Stimulated activated effector memory CD8-positive, alpha-beta T cell treated with anti-CD3 and anti-CD28 coated beads, Interleukin-12 subunit alpha, Interleukin-12 subunit beta, amount 100 ng/mL, for 72 hours (primary cell): ENCODE data around the gene TXNIP.
A peak's percentile ranks its signal among the peaks of the same experiment; 100 is the strongest.

Source experiments
- ATAC-seq: fragments of 150-1000 bp; cut with Tn5 transposase; 2 replicates; pipeline ENCODE4 v1.10.0; 2021
- DNase-seq, 2 donors: peaks; one replicate each; pipeline ENCODE4 v3.0.0; 2021 to 2022; ENCODE audit warnings: low spot score in 2 of 2
- H3K27ac Mint-ChIP-seq: one replicate; pipeline ENCODE4 v1.8.0; 2022; ENCODE audit warnings: mild to moderate bottlenecking, mixed read lengths
- H3K36me3 Mint-ChIP-seq: one replicate; pipeline ENCODE4 v1.8.0; 2022; ENCODE audit warnings: mild to moderate bottlenecking, mixed read lengths
- H3K4me1 Mint-ChIP-seq: one replicate; pipeline ENCODE4 v1.8.0; 2022; ENCODE audit warnings: mixed read lengths
- H3K4me3 Mint-ChIP-seq: one replicate; pipeline ENCODE4 v1.8.0; 2022; ENCODE audit warnings: mild to moderate bottlenecking, mixed read lengths
- H3K9me3 Mint-ChIP-seq: one replicate; pipeline ENCODE4 v1.8.0; 2022; ENCODE audit warnings: mixed read lengths

The TXNIP gene

DNA sequence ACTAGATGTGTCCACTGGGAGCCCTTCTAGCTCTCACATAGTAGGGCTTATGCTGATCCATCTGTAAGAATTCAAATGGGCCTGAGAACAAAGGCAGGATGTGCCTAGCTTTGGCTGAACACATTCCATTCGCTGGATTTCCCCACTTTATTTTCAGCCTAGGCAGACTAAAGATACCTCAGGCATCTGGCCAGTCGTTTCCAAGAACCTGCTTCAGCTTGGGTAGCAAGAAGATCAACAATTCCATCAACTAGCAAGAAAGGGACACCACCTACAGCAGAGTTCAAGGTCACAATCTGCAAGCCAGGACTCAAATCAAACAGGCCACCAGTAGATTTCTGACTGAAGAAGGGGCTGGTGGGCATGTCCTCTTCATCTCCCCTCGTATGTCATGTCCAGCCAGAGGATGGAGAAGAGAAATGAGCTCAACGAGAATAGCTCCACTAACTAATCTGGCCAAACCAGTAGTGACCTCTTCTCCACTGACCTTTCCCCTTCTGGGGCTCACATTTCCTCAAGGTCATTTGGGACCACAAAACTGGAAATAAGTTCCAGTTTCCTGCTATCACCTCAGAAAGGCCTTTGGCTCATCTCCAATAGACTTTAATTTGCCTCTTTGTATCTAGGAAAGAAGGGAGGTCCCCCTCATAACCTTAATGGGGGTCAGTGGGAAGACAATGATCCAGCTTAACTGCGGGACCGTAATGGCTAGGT is 14.2 kb downstream of the TXNIP start:
- Mint-ChIP-seq H3K4me3 (no peak overlapping the region), H3K4me1 (peaks cover 53% of the 10 kb centered on the region), H3K9me3 (no peaks in the 10 kb centered on the region), H3K36me3 (peaks cover 10% of the 10 kb centered on the region), H3K27ac (no peak overlapping the region)
- ATAC-seq (no peak), DNase-seq (no peak)

DNA sequence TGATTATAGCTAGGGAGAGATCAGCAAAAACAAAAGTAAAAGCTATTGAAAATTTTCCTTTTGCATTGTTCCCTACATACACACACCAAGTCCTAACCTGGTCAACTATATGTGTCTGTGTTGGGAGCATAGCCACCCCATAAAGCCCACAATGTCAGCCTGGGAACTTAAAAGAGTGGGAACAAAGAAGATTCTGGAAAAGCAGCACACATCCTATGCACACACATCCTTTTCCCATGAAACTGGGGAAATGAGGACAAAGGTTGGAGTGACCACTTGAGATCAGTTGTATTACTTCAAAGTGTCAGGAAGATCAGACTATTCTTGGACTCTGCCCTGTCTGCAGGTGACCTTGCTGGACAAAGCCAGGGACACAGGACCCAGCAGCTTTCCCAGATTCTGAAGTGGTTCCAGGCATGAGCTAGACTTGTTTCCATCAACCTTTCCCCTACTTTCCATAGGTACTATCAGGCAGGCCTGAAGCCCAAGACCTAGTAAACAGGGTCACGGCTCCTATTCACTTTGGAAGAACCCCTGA is 15.9 kb downstream of the TXNIP start:
- Mint-ChIP-seq H3K4me3 (no peak overlapping the region), H3K36me3 (peaks cover 10% of the 10 kb centered on the region)

DNA sequence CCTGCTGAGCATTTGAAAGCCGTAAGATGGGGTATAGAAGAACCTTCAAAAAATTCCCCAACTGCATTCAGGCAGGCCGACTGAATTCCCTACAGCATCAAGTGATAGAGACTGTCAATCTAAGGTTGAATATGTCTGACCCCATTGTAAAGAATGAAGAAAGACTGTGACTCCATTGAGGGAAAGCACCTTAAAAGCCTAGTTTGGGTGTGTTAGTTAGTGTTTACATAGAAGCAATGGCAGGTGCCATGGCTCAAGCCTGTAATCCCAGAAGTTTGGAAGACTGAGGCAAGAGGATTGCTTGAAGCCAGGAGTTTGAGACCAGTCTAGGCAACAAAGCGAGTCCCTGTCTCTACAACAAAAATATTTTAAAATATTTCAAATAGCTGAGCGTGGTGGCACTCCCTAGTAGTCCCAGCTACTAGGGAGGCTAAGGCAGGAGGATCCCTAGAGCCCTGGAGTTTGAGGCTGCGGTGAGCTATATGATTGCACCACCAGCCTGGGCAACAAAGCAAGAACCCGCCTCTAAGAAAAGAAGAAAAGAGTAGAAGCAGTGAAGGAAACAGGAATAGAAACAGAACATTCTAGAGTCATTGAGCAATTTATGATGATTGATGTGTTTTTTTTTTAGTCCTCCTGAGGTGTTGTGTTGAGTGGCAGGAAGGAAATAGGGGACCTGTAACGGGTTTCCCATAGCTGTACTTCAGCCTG is 16.5 kb downstream of the TXNIP start:
- Mint-ChIP-seq H3K9me3 (no peaks in the 10 kb centered on the region), H3K4me1 (peaks cover 38% of the 10 kb centered on the region), H3K36me3 (peaks cover 10% of the 10 kb centered on the region), H3K27ac (no peak overlapping the region), H3K4me3 (no peak overlapping the region)
- no peak for DNase-seq
- ATAC-seq, result no peak

More for the DNA sequence above, 15.9 kb downstream of the TXNIP start:
- peaks cover 44% of the 10 kb centered on the region for H3K4me1 Mint-ChIP-seq
- H3K27ac Mint-ChIP-seq, result no peak overlapping the region
- ATAC-seq, result no peak
- DNase-seq, result no peak
- no peaks in the 10 kb centered on the region for H3K9me3 Mint-ChIP-seq

DNA sequence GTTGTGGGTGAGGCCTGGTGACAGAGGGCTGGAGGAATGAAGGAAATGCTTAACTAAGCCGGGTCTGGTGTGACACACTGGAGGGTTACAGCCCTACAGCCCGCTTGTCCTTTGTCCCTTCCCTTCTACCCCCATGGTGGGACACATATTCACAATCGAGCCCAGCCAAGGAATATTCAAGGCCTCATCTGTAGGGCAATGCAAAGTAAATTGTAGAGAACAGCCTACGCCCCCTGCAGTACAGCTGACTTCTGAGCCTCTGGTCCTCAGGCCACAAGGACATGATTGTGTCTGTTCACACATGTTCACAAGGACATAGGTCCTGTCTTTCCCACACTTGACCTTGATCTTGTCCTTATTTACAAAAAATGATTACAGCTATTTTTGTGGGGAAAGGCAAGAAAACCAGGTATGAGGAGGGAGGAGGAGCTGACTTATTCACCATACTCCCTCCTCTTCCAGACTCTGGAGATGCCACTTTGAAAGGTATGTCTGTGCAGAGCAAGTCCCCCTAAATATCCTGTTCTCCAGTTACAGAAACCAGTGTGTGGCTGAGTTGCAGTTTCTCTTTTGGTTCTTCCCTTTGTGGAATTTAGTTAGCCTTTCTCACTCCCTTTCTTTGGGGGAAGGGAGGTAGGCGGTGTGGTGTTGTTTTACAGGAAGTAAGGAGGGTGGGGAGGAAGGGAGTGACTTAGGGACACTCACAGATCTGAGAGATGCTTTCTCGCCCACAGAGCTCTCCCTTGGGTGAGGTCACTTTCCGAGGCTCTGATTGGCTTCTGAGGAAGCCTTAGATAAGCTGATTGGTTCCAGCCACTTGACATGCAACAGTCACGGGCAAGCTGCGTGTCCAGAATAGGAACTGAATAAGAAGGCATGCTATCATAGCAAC is 17.3 kb downstream of the TXNIP start:
- DNase-seq, result peak; percentile 55 to 89
- Mint-ChIP-seq H3K4me3 (no peak overlapping the region), H3K4me1 (peaks cover 30% of the 10 kb centered on the region), H3K27ac (no peak overlapping the region), H3K9me3 (no peaks in the 10 kb centered on the region), H3K36me3 (peaks cover 10% of the 10 kb centered on the region)
- ATAC-seq, result peak; percentile 96

DNA sequence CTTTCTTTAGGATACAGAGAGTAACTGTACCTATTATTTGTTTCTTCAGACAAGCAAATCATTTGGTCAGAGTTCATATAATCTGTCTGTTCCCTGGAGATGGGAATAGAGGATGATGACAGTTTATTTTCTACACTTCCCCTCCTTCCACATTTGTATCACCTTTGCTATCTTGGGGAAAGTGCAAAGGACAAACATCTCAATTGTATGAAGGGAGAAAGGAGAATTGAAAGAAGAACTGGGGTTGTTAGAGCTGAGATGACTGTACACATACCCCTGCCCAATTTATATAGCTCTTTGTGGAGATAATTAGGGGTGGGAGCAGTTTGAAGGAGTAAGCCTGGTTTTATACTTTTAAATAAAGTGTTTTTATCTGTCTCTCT is 17.9 kb downstream of the TXNIP start:
- DNase-seq (no peak), ATAC-seq (no peak)
- Mint-ChIP-seq H3K36me3 (peaks cover 10% of the 10 kb centered on the region), H3K4me3 (no peak overlapping the region), H3K27ac (no peak overlapping the region), H3K9me3 (no peaks in the 10 kb centered on the region), H3K4me1 (peaks cover 24% of the 10 kb centered on the region)

DNA sequence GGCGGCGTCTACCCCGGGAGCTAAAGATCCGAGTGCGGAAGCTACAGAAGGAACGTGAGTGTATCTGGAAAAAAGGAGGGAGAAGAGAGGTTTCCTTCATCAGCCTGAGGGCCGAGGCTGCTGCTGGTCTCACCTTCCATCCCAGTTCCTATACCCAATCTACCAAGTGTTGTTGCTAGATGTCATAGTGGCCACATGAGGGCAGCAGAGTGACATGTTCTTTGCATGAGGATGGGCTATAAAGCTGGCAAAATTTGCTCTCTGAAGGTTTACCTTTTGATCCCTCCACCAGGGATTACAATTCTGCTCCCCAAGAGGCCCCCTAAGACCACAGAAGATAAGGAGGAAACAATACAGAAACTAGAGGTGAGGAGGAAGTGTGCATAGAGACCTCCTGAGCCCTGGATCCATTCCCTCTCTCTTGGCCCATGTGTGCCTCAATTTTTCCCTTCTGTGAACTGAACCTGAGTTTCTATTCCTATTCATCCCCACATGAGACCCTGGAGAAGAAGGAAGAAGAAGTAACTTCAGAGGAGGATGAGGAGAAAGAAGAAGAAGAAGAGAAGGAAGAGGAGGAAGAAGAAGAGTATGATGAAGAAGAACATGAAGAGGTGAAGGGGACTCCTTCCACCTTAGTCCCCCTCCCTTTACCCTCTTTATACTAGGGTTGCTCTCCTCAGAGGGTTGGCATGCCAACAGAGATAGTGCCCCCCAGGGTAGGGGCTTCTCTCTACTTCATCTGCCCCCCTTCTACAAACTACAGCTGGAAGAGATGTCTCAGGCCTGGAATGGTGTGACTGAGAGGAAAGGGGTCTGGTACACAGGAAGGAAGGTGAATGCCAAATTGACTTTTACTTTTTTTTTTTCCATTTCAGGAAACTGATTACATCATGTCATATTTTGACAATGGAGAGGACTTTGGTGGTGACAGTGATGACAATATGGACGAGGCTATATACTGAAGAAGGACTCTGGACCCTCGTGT is 18.6 kb downstream of the TXNIP start:
- ATAC-seq (peak; percentile 58), DNase-seq (peak; percentile 56 to 78)
- H3K4me3 Mint-ChIP-seq, result no peak overlapping the region
- H3K9me3 Mint-ChIP-seq, result no peaks in the 10 kb centered on the region
- H3K27ac Mint-ChIP-seq, result no peak overlapping the region
- peaks cover 17% of the 10 kb centered on the region for H3K4me1 Mint-ChIP-seq
- H3K36me3 Mint-ChIP-seq, result peaks cover 10% of the 10 kb centered on the region

DNA sequence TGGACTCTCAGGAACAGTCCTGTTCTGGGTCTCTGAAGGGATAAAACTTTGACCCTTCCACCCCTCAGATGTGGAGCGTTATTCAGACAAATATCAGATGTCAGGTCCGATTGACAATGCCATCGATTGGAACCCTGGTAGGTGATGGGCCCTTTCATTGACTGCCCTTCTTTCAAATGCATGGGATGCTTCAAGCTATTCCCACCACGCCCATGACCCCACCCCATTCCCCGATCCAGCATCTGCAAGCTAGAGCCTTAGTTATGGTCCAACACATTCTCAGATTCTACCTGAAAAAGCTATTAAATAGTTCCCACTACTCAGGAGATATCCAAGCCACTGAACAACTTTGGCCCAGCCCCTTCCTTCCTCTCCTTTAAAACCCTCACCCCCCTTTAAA is 19.4 kb downstream of the TXNIP start:
- no peak for ATAC-seq

DNA sequence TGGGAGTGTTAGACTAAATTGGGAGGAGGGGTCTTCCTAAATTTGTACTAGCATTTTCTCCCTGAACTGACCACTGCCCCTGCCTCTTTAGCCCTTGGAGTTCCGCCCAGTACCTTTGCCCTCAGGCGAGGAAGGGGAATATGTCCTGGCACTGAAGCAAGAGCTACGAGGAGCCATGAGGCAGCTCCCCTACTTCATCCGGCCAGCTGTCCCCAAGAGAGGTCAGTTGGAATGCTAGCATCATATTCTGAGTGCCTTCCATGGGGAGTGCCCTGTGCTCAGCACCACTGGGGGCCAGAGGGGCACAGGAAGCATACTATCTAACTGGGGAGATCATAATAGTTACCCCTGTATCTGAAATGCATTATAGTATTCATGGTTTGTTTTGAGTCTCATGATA is 21.2 kb downstream of the TXNIP start:
- Mint-ChIP-seq H3K9me3 (no peaks in the 10 kb centered on the region), H3K36me3 (peaks cover 15% of the 10 kb centered on the region), H3K4me1 (peaks cover 5% of the 10 kb centered on the region), H3K4me3 (no peak overlapping the region), H3K27ac (peak overlapping the region; percentile 21)
- DNase-seq, result no peak
- ATAC-seq, result no peak

More for the DNA sequence above, 19.4 kb downstream of the TXNIP start:
- Mint-ChIP-seq H3K27ac (no peak overlapping the region), H3K9me3 (no peaks in the 10 kb centered on the region), H3K4me3 (no peak overlapping the region), H3K36me3 (peaks cover 10% of the 10 kb centered on the region), H3K4me1 (peaks cover 9% of the 10 kb centered on the region)
- no peak for DNase-seq

DNA sequence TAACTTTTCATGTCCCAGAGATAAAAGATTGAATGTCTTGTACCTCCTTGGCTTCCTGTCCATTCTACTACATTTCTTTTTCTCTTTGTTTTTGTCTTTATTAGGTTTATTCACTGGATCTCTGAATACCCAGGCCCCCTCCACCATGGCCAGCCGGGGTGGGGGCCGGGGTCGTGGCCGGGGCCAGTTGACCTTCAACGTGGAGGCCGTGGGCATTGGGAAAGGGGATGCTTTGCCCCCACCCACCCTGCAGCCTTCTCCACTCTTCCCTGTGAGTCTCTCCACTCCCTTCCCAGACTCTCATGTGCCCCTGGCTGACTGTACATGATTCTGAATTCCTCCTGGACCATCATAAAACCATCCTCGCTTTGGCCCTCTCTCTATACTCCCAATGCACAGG is 21.7 kb downstream of the TXNIP start:
- Mint-ChIP-seq H3K9me3 (no peaks in the 10 kb centered on the region), H3K4me3 (no peak overlapping the region), H3K27ac (peak overlapping the region; percentile 21), H3K36me3 (peaks cover 15% of the 10 kb centered on the region), H3K4me1 (peaks cover 5% of the 10 kb centered on the region)
- DNase-seq, result no peak
- no peak for ATAC-seq

DNA sequence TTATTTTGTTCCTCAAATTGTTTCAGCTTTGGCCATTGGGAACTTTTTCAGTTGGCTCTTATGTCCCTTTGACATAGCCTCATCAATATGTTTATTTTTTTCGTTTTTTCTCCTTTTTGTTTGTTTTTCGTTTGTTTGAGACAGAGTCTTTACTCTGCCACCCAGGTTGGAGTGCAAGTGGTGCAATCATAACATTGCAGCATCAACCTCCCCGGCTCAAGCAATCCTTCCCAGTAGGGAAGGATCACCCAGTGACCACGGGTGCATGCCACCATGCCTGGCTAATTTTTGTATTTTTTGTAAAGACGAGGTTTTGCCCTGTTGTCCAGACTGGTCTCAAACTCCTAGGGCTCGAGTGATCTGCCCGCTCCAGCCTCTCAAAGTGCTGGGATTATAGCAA is 23.8 kb downstream of the TXNIP start:
- Mint-ChIP-seq H3K27ac (peak overlapping the region; percentile 17), H3K9me3 (no peaks in the 10 kb centered on the region), H3K4me3 (no peak overlapping the region), H3K36me3 (peaks cover 13% of the 10 kb centered on the region), H3K4me1 (peaks cover 5% of the 10 kb centered on the region)
- ATAC-seq (no peak), DNase-seq (no peak)

DNA sequence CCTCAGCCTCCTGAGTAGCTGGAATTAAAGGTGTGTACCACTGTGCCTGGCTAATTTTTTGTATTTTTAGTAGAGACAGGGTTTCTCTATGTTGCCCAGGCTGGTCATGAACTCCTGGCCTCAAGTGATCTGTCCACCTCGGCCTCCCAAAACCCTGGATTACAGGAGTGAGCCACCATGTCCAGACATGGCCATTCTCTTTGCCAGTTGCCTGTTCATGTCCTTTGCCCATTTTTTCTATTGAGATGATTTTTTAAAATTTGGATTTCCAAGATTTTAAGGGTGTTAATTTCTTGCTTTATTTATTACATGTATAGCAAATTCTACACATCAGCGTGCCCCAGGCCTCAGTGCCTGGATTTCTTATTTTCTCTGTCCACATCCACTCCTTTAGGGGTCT is 29.1 kb downstream of the TXNIP start:
- DNase-seq (no peak), ATAC-seq (no peak)
- Mint-ChIP-seq H3K27ac (no peak overlapping the region), H3K36me3 (peaks cover 17% of the 10 kb centered on the region), H3K9me3 (no peaks in the 10 kb centered on the region), H3K4me1 (peaks cover 31% of the 10 kb centered on the region), H3K4me3 (no peak overlapping the region)

DNA sequence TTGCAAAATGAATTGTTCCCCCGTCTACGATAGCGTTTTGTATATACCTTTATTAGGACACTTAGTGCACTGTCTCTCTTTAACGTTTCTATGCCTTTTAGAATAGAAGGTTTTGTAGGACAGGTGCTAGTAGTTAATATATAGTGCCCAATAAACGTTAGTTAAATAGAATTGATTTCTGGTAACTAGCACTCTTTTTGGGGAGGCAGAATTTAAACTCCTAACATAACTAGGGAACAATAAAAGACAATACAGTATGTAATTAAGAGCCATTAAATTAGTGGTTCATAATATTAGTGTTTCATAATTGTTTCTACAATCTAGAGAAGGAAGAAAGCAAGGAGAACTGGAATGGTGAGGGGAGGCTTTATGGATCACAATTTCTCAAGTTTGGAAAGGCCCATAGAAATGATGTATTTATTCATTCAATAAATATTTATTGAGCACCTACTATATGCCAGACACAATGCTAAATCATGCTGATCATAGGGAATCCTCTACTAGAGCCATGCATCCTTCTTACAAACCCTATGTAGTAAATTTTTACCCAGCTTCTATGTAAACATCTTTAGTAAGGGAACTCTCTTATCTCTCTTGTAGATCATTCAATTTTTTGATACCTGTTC is 31.1 kb downstream of the TXNIP start:
- DNase-seq (no peak), ATAC-seq (no peak)
- H3K4me3 Mint-ChIP-seq, result peak overlapping the region; percentile 75
- H3K36me3 Mint-ChIP-seq, result peaks cover 25% of the 10 kb centered on the region
- H3K27ac Mint-ChIP-seq, result peak overlapping the region; percentile 88
- no peaks in the 10 kb centered on the region for H3K9me3 Mint-ChIP-seq
- peaks cover 43% of the 10 kb centered on the region for H3K4me1 Mint-ChIP-seq

DNA sequence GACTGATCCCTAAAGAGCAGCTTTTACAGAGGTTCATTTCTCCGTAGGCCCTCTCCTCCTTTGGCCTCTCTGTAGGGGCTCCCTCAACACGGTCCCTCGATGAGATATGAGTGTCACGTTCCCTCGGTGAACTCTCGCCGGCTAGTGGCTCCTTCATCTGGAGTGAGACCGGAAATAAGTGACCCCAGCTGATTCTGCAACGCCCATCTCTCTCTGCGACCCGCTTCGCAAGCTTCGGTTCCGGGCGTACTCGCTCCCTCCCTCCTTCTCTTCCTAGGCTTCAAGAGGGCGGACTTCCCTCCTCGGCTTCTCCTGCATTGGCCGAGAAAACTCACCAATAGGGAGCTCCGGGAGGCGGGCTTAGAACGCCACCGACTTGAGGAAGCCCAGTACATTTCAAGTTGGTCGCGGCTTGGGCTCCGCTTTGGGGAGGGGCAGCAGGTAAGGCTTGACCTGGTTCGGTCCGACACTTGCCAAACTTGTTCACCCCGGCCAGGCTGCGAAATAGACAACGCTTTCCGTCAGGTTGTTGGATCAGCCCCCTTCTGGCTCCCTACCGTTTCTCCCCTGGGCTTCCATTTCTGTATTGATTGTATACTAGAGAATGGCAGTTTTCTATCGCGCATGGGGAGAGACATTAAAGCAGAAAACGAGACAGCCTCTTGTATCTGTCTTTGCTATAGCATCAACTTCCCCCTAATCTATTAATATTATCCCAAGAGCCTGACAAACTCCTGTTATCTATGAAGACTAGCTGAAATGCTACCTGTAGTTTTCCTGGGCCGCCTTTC is 31.9 kb downstream of the TXNIP start, which contains the start of the genes ANKRD34A and POLR3GL:
TSS of gene ANKRD34A (minus strand) at position 248 of the 791 bp plus-strand sequence. CDS start 2,816 bp downstream, outside the sequence.
TSS of gene POLR3GL (plus strand) at position 363 of the 791 bp plus-strand sequence. CDS start 10,176 bp downstream, outside the sequence.
- ATAC-seq, result peak; percentile 91
- DNase-seq, result peak; percentile 77 to 93
- peak within 1 kb of the TSS; percentile 75 for H3K4me3 Mint-ChIP-seq
- peaks cover 47% of the 10 kb centered on the region for H3K4me1 Mint-ChIP-seq
- no peaks in the 10 kb centered on the region for H3K9me3 Mint-ChIP-seq
- peak within 1 kb of the TSS; percentile 88 for H3K27ac Mint-ChIP-seq
- peaks cover 25% of the 10 kb centered on the region for H3K36me3 Mint-ChIP-seq
